ENCODE data around the gene CA12. TPM values are rescaled to one million over a fixed set of nuclear protein-coding genes. Genes with fewer than 3 reads are reported as not detected.

Gene CA12
- total and polyA plus RNA-seq, 2 of the 8 experiments (the other 6 are each of a cell fraction or from before 2014, with no cell fraction given) = 4.7 to 4.9 TPM

- TF ChIP-seq USF2 (IDR thresholded peaks at IDR 0.05; ENCODE audit: low read length) = no peak
- no peak for TF ChIP-seq BCL11A (IDR thresholded peaks at IDR 0.05; ENCODE audit: low read depth in 2 of 2, low read length in 2 of 2)
- no peak for TF ChIP-seq SRF (IDR thresholded peaks at IDR 0.05; ENCODE audit: low read depth, low read length)
- no peak for TF ChIP-seq RFX5 (IDR thresholded peaks at IDR 0.05; ENCODE audit: borderline replicate concordance, low read depth, low read length)
- TF ChIP-seq EGR1 (IDR thresholded peaks at IDR 0.05; ENCODE audit: borderline replicate concordance, low read depth, low read length) = no peak
- TF ChIP-seq CHD2 (IDR thresholded peaks at IDR 0.05; ENCODE audit: low read length) = no peak
- no peak for TF ChIP-seq JUN (IDR thresholded peaks at IDR 0.05; ENCODE audit: low read depth, low read length)
- TF ChIP-seq GABPA (IDR thresholded peaks at IDR 0.05; ENCODE audit: borderline replicate concordance, insufficient read depth, low read length) = no peak
- peak; percentile 78 for TF ChIP-seq SUZ12 (IDR thresholded peaks at IDR 0.05; ENCODE audit: low read length)
- TF ChIP-seq KDM5A (IDR thresholded peaks at IDR 0.05; ENCODE audit: low read length) = no peak
- TF ChIP-seq PHF8 (conservative IDR thresholded peaks at IDR 0.05; ENCODE audit: low read depth, low read length) = no peak
- TF ChIP-seq MAX (IDR thresholded peaks at IDR 0.05) = peak; percentile 76
- peak; percentile 83 for TF ChIP-seq ASH2L (IDR thresholded peaks at IDR 0.05; ENCODE audit: low read length)
- no peak for TF ChIP-seq CTBP2 (IDR thresholded peaks at IDR 0.05; ENCODE audit: borderline replicate concordance, insufficient read depth, insufficient read length, low read length)
- no peak for TF ChIP-seq HDAC2 (IDR thresholded peaks at IDR 0.05; ENCODE audit: borderline replicate concordance in 1 of 2, low read depth in 2 of 2, low read length in 2 of 2)
- peak; percentile 56 for TF ChIP-seq EZH2 (IDR thresholded peaks at IDR 0.05; ENCODE audit: low read depth, low read length, severe bottlenecking)
- TF ChIP-seq BRCA1 (IDR thresholded peaks at IDR 0.05; ENCODE audit: low read depth, low read length) = no peak
- no peak for TF ChIP-seq KDM1A (IDR thresholded peaks at IDR 0.05; ENCODE audit: borderline replicate concordance, low read length)
- no peak for TF ChIP-seq TBP (IDR thresholded peaks at IDR 0.05; ENCODE audit: low read depth, low read length)
- TF ChIP-seq CREB1 (IDR thresholded peaks at IDR 0.05) = no peak
- no peak for TF ChIP-seq CBX5 (IDR thresholded peaks at IDR 0.05; ENCODE audit: low read depth, low read length)
- TF ChIP-seq SIX5 (IDR thresholded peaks at IDR 0.05; ENCODE audit: low read depth, low read length) = no peak
- TF ChIP-seq JUND (IDR thresholded peaks at IDR 0.05; ENCODE audit: low read length) = no peak
Observed at GRCh38 chr15:63381301-63382204, at the start of gene CA12 (continued).
